HFFc6 (cell line): ENCODE measurements around the gene GDF15. TPM values are rescaled to one million over a fixed set of nuclear protein-coding genes. Genes with fewer than 3 reads are reported as not detected.

Experiments
- DNase-seq: peaks from one replicate; pipeline ENCODE4 v3.0.0-alpha.2; 2018
- H3K27ac Mint-ChIP-seq: 2 replicates; pipeline ENCODE4 v1.8.0; 2020; ENCODE audit warnings: mild to moderate bottlenecking, mixed read lengths
- H3K27me3 Mint-ChIP-seq: 2 replicates; pipeline ENCODE4 v1.8.0; 2021; ENCODE audit warnings: mild to moderate bottlenecking, moderate library complexity, mixed read lengths; ENCODE audit not compliant: insufficient read depth
- H3K36me3 Mint-ChIP-seq: 2 replicates; pipeline ENCODE4 v1.8.0; 2021; ENCODE audit warnings: low read depth, mixed read lengths
- H3K4me1 Mint-ChIP-seq: 2 replicates; pipeline ENCODE4 v1.8.0; 2020; ENCODE audit warnings: low read depth, mixed read lengths
- H3K4me3 Mint-ChIP-seq: 2 replicates; pipeline ENCODE4 v1.8.0; 2020; ENCODE audit warnings: mild to moderate bottlenecking, moderate library complexity, mixed read lengths
- H3K9me3 Mint-ChIP-seq: 2 replicates; pipeline ENCODE4 v1.8.0; 2020; ENCODE audit warnings: mild to moderate bottlenecking, mixed read lengths
- total RNA-seq, 6 experiments: library from RNA; stranded (reverse); fragmentation: NEBNext Ultra II Directional; extraction: Animal tissue kit (Norgen Biotek cat#: 25700); gene quantifications; 2 replicates in 1 of 6; 3 replicates in 5 of 6; pipeline ENCODE4 v1.2.3, GENCODE V29; 2021
- TF ChIP-seq, protein P1 (sequence below): fragments of 200-600 bp; sonication (generic); IDR thresholded peaks from 2 replicates; pipeline ENCODE4 v1.5.0; 2021; ENCODE audit warnings: antibody characterized with exemption, mild to moderate bottlenecking

GDF15 gene
- total RNA-seq, 6 experiments from 2014 or later = 21.3 to 36.9 (median 24.9) TPM

DNA sequence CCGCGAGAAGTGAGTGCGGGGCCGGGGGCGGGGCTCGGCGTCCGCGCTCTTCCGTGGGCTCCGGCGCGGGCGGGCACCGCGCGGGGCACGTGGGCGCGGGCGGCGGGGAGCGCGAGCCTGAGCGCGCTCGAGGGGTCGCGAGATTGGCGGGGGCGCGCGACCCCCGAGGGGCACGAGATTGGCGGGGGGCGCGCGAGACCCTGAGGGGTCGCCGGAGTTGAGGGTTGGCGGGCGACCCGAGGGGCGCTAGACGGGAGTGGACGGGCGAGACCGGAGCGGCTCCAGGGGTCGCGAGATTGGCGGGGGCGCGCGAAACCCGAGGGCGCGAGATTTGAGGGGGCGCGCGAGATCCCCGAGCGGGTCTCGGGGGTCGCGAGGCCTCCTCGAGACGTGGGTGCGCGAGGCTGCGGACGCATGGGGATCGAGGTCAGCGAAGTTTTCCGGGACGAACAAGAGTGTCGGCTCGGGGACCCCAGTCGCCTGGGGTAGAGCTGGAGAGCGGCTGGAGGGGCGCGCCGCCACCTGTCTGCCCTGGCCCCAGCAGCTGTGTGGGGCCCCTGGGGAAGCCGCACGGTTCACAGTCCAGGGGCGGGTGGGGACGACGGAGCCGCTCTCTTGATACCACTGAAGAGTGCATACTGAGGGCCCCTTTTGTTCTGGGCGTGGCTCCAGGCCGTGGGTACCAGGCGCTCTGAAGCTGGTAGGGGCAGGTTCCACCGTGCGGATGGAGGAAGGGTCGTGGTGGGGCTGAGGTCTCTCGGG is 33.9 kb downstream of the GDF15 start:
- peak overlapping the region; percentile 96 for H3K4me3 Mint-ChIP-seq
- H3K4me1 Mint-ChIP-seq = peaks cover 73% of the 10 kb centered on the region
- DNase-seq = no peak
- no peaks in the 10 kb centered on the region for H3K9me3 Mint-ChIP-seq
- H3K27me3 Mint-ChIP-seq = peaks cover 4% of the 10 kb centered on the region
- peak overlapping the region; percentile 80 for H3K27ac Mint-ChIP-seq
- TF ChIP-seq, protein P1, sequence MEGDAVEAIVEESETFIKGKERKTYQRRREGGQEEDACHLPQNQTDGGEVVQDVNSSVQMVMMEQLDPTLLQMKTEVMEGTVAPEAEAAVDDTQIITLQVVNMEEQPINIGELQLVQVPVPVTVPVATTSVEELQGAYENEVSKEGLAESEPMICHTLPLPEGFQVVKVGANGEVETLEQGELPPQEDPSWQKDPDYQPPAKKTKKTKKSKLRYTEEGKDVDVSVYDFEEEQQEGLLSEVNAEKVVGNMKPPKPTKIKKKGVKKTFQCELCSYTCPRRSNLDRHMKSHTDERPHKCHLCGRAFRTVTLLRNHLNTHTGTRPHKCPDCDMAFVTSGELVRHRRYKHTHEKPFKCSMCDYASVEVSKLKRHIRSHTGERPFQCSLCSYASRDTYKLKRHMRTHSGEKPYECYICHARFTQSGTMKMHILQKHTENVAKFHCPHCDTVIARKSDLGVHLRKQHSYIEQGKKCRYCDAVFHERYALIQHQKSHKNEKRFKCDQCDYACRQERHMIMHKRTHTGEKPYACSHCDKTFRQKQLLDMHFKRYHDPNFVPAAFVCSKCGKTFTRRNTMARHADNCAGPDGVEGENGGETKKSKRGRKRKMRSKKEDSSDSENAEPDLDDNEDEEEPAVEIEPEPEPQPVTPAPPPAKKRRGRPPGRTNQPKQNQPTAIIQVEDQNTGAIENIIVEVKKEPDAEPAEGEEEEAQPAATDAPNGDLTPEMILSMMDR = no peak; the same call in 1 of the 2 replicates
- H3K36me3 Mint-ChIP-seq = no peaks in the 10 kb centered on the region

DNA sequence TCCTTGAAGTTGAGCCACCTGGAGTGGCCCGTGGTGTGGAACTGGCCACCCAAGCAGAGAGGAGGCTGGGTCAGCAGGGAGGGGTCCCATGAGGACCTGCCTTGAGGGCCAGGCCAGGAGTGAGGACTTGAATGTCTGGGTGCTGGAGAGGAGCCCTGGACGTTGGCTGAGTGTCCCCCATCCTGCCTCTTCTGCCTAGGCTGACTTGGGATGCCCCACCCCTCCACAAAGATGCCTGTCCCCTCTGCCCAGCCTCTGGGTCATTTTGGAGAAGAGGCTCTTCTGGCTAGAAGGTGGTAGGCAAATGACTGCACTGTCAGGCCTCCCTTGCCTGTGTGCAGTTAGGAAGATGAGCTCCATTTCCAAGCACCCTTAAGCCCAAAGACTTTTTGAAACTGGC is 35.0 kb downstream of the GDF15 start:
- Mint-ChIP-seq H3K9me3 (no peaks in the 10 kb centered on the region), H3K36me3 (no peaks in the 10 kb centered on the region), H3K27me3 (peaks cover 4% of the 10 kb centered on the region), H3K27ac (peak overlapping the region; percentile 80), H3K4me3 (peak overlapping the region; percentile 96), H3K4me1 (peaks cover 72% of the 10 kb centered on the region)
- TF ChIP-seq, protein P1 = no peak
- DNase-seq = no peak

DNA sequence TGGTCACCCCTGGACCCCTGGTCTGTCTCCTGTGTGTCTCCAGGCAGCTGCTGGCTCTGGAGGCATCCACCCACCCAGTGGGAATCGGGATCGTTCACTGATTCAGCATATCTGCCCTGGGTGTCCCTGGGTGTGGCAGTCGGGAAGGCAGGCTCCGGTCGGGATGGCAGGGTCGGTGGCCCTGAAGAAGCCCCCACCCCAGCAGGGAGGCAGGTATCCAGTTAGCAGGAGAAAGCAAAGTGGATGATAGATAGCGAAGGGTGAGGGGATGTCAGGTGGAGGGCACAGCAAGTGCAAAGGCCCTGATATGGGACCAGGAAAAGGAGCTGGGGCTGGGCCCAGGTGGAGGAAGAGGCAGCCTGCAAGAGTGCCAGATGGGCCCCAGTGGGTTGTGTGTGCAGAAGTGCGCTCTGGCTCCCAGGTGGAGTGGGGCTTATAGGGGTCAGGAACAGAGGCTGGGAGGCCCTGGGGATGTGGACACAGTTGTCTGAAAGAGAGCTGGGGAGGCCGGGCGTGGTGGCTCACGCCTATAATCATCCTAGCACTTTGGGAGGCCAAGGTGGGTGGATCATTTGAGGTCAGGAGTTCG is 35.5 kb downstream of the GDF15 start:
- H3K4me3 Mint-ChIP-seq = peak overlapping the region; percentile 96
- TF ChIP-seq, protein P1 = no peak
- peaks cover 72% of the 10 kb centered on the region for H3K4me1 Mint-ChIP-seq
- peaks cover 4% of the 10 kb centered on the region for H3K27me3 Mint-ChIP-seq
- no peaks in the 10 kb centered on the region for H3K9me3 Mint-ChIP-seq
- no peak for DNase-seq
- H3K27ac Mint-ChIP-seq = peak overlapping the region; percentile 65
- H3K36me3 Mint-ChIP-seq = no peaks in the 10 kb centered on the region

DNA sequence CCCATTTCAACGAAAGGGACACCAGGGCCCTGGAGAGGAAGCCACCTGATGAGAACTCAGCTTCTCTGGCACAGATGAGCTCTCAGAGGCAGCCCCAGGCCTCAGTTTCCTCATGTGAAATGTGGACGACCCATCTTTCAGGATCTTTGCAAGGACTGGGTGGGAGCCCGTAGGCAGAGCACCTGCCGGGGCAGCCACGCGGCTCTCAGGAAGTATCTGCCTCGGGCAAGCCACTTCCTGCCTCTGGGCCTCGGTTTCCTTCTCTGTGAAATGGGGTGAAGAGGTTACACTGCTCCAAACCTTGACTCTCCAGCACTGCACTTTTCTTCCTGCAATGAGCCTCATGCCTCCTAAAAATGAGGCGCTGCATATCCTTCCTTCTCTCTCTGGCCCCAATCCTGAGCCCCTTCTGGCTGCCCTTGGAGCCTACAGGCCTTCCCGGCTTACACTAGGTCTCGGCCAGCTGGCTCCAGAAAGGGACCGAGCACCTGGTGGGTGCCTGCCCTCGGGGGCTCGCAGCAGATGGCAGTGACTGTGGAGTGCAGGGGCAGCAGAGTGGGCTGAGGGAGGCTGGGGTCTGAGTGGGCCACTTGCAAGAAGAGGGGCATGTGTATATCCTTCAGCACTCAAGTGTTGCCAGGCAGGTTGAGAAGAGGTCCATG is 36.7 kb downstream of the GDF15 start:
- Mint-ChIP-seq H3K4me1 (peaks cover 69% of the 10 kb centered on the region), H3K36me3 (no peaks in the 10 kb centered on the region), H3K27ac (0 out of 2 replicates have a peak overlapping the region, but pooled peaks have one; percentile 46), H3K4me3 (no peak overlapping the region), H3K9me3 (no peaks in the 10 kb centered on the region), H3K27me3 (peaks cover 4% of the 10 kb centered on the region)
- DNase-seq = no peak
- TF ChIP-seq, protein P1 = no peak

DNA sequence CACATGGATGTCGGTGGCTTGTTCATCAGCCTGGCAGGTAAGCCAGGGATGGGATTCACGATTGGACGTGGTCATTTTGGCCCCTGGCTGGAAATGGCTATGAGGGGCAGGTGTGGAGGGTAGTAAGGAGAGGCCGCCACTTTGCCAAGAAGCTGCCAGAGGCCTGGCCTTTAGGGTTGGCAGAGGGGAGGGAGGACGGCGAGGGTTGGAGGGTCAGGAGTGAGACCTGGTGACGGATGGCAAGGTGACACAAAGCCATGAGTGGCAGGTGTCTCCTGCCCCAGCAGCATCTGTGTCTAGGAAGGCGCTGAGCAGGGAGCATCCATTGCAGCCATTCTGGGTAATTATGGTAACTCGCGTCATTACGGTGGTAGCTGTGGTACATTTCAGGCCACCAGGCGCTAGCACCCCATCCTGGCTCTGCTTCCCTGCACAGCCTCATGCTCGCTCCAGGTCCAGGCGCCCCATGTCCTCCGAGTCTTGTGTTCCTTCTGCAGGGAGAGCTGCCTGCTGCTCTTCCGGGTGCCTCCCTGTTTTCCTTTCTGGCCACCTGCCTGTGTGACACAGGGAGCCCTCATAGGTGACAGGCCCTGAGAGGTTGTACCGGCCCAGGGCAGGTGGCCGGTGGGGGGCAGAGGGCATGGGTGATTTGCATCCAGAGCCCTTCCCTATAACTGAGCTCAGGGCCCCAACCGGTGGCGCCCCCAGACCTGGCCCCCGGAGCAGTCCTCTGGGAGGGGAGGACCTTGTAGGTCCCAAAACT is 37.5 kb downstream of the GDF15 start:
- no peaks in the 10 kb centered on the region for H3K36me3 Mint-ChIP-seq
- H3K4me3 Mint-ChIP-seq = no peak overlapping the region
- H3K27ac Mint-ChIP-seq = peak overlapping the region; percentile 53; the same call in 1 of the 2 replicates
- TF ChIP-seq, protein P1 = no peak
- no peak for DNase-seq
- H3K27me3 Mint-ChIP-seq = peaks cover 4% of the 10 kb centered on the region
- H3K4me1 Mint-ChIP-seq = peaks cover 61% of the 10 kb centered on the region
- H3K9me3 Mint-ChIP-seq = no peaks in the 10 kb centered on the region
